H1 (cell line): Measurements from ENCODE around the gene ACAP3. TPM values are rescaled to one million over a fixed set of nuclear protein-coding genes. Genes with fewer than 3 reads are reported as not detected.

Experiments used
- polyA plus RNA-seq, 7 experiments: library from polyadenylated mRNA; depleted of rRNA in 3 of 7; stranded (reverse) in 5 of 7; unstranded in 2 of 7; fragments of >200 nt in 5 of 7; fragments of 200-250 nt in 2 of 7; gene quantifications; 1 replicate in 5 of 7; 2 replicates in 1 of 7; 4 replicates in 1 of 7; pipeline versions ENCODE4 v1.2.1 to v1.2.3, GENCODE V29; 2011 to 2013; ENCODE audit warnings: missing spikeins in 2 of 7, mixed read lengths in 2 of 7
- total RNA-seq: library from RNA; stranded (reverse); fragmentation: NEBNext Ultra II Directional; extraction: Animal tissue kit (Norgen Biotek cat#: 25700); gene quantifications from 2 replicates; pipeline ENCODE4 v1.2.1, GENCODE V29; 2021
- TF ChIP-seq, protein P1 (sequence below): IDR thresholded peaks from 2 replicates; pipeline ENCODE4 v1.6.1; 2012; ENCODE audit warnings: inconsistent platforms

Gene ACAP3
- total and polyA plus RNA-seq, 2 of the 8 experiments (the other 6 are each of a cell fraction or from before 2014, with no cell fraction given) = 14.8 to 28.3 TPM

DNA sequence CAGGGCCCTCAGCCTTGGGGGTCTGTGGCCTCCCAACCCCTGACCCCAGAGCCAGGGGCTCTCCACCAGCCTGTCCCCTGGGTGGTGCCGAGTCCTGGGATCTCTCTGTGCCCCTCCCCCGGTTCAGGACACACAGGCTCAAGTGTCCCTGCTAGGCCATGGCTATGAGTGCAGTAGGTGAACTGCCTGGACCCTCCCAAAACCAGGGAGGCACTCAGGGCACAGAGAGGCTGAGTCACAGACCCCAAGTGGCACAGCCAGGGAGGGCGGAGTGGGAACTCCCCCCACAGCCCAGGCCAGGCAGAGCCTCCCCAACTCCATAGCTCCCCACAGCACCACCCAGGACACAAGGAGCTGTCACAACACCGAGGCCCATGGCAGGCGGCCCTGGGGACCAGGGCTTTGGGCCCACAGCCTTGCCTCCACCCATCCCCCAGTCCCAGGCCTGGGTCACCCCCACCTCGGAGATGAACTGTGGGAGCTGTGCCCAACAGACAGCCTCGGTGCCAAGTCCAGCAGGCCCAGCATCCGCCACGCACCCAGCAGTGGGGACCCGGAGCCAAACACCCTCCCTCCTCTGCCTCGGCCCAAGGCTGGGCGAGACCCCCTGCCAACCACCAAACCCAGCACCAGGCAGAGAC, 38.2 kb upstream of the ACAP3 start (continued):
- TF ChIP-seq, protein P1, sequence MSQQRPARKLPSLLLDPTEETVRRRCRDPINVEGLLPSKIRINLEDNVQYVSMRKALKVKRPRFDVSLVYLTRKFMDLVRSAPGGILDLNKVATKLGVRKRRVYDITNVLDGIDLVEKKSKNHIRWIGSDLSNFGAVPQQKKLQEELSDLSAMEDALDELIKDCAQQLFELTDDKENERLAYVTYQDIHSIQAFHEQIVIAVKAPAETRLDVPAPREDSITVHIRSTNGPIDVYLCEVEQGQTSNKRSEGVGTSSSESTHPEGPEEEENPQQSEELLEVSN = no peak
